GM12875 (cell line): ENCODE results near the gene KIAA1549.
"Not testable (repeated sequence)": the region's sequence is repeated elsewhere in the genome, so short reads cannot be mapped to it uniquely, and the experiment has no call there.

Experiments used
- H3K4me3 ChIP-seq: one replicate; pipeline ENCODE4 v1.5.1; 2011; ENCODE audit warnings: low read depth, low read length, control low read depth
- TF ChIP-seq, protein P1 (sequence below): IDR thresholded peaks from 2 replicates; pipeline ENCODE4 v1.5.1; 2011; ENCODE audit warnings: low read depth, mild to moderate bottlenecking, control low read depth, inconsistent platforms, low read length, moderate library complexity, borderline replicate concordance; ENCODE audit not compliant: insufficient read depth

Gene KIAA1549

GRCh38 chr7:138941545-138941944 lies 39.6 kb downstream of the KIAA1549 start:
- TF ChIP-seq, protein P1, sequence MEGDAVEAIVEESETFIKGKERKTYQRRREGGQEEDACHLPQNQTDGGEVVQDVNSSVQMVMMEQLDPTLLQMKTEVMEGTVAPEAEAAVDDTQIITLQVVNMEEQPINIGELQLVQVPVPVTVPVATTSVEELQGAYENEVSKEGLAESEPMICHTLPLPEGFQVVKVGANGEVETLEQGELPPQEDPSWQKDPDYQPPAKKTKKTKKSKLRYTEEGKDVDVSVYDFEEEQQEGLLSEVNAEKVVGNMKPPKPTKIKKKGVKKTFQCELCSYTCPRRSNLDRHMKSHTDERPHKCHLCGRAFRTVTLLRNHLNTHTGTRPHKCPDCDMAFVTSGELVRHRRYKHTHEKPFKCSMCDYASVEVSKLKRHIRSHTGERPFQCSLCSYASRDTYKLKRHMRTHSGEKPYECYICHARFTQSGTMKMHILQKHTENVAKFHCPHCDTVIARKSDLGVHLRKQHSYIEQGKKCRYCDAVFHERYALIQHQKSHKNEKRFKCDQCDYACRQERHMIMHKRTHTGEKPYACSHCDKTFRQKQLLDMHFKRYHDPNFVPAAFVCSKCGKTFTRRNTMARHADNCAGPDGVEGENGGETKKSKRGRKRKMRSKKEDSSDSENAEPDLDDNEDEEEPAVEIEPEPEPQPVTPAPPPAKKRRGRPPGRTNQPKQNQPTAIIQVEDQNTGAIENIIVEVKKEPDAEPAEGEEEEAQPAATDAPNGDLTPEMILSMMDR, result no peak

GRCh38 chr7:138940602-138941001 lies 40.6 kb downstream of the KIAA1549 start:
- not testable (repeated sequence) for H3K4me3 ChIP-seq

More at GRCh38 chr7:138941545-138941944, 39.6 kb downstream of the KIAA1549 start:
- H3K4me3 ChIP-seq, result no peak overlapping the region

- H3K4me3 ChIP-seq, result no peak overlapping the region
- TF ChIP-seq, protein P1, result no peak
Observed at GRCh38 chr7:138937484-138937883, 43.7 kb downstream of the KIAA1549 start.

GRCh38 chr7:138935465-138936011 lies 45.7 kb downstream of the KIAA1549 start:
- TF ChIP-seq, protein P1, result no peak
- no peak overlapping the region for H3K4me3 ChIP-seq

DNA sequence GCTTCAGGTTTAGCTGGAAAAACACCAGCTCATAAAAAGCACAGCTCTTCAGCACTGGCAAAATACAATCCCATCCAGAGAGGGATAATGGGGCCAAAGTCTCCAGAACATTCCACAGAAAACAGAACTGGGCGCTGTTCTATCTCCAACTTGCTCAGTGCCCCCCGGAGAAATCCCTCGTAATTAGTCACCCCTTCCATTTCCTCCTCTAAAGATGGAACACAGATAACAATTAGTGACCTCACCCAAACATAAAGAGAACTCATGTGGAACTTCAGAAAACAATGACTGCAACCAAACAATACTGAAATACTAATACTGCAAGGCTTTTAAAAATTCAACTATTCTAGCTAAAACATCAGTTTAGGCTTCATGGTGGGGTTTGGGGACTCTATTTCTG lies 46.3 kb downstream of the KIAA1549 start:
- TF ChIP-seq, protein P1, result no peak
- no peak overlapping the region for H3K4me3 ChIP-seq

DNA sequence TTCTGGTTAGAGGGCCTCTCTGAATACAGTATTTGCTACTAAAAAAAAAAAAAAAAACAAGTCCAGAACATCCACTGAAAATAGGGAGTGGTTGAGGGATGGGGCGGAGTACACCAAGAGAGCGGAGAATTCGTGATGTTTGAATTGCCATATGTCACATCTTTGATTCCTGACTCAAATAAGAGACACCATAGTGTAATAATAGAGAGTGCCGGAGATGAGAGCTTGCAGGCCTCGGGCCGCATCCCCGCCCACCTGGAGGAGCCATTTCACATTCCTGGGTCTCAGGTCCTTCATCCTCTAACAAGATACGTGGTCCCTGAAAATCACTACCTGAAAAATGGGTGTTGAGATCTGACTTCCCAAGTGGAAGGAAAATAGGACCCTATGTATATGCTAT lies 46.8 kb downstream of the KIAA1549 start:
- H3K4me3 ChIP-seq, result no peak overlapping the region
- TF ChIP-seq, protein P1, result no peak

- TF ChIP-seq, protein P1, result no peak
- no peak overlapping the region for H3K4me3 ChIP-seq
Observed at GRCh38 chr7:138932870-138933269, 48.3 kb downstream of the KIAA1549 start.

DNA sequence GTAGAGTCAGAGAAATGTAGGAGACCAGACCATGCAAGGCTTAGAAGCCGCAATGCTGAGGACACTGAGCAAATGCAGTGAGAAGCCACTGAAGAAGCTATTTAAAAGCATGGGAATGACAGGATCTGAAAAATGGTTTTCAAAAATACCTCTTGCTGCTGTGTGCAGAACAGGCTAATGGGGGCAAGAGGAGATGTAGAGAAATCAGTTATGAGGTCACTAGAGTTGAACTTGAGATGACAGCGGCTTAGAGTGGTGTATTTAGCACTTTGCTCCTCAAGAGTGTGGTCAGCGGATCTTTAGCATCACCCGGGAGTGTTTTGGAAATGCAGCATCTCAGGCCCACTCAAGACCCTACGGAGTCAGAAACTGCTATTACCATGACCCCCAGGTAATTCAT lies 48.8 kb downstream of the KIAA1549 start:
- TF ChIP-seq, protein P1, result no peak
- H3K4me3 ChIP-seq, result no peak overlapping the region
